Progenitor cell of endocrine pancreas (in vitro differentiated cells): ENCODE measurements around the gene PIGW. TPM values are rescaled to one million over a fixed set of nuclear protein-coding genes. Genes with fewer than 3 reads are reported as not detected.
A peak's percentile ranks its signal among the peaks of the same experiment; 100 is the strongest.

Experiments used
- DNase-seq: peaks from one replicate; pipeline ENCODE4 v3.0.0; 2021; ENCODE audit warnings: low spot score; ENCODE audit not compliant: unreplicated experiment
- H3K27ac Mint-ChIP-seq: 2 replicates; pipeline ENCODE4 v1.8.0; 2021; ENCODE audit warnings: mild to moderate bottlenecking, moderate library complexity, mixed read lengths
- H3K27me3 Mint-ChIP-seq: 2 replicates; pipeline ENCODE4 v1.8.0; 2021; ENCODE audit warnings: mixed read lengths
- H3K36me3 Mint-ChIP-seq: 2 replicates; pipeline ENCODE4 v1.8.0; 2022; ENCODE audit warnings: mixed read lengths; ENCODE audit not compliant: insufficient read depth
- H3K4me1 Mint-ChIP-seq: 2 replicates; pipeline ENCODE4 v1.8.0; 2021; ENCODE audit warnings: low read depth, mixed read lengths
- H3K4me3 Mint-ChIP-seq: 2 replicates; pipeline ENCODE4 v1.8.0; 2021; ENCODE audit warnings: low read depth, mild to moderate bottlenecking, moderate library complexity, mixed read lengths
- H3K9me3 Mint-ChIP-seq: 2 replicates; pipeline ENCODE4 v1.8.0; 2021; ENCODE audit warnings: low read depth, mixed read lengths
- total RNA-seq: library from RNA; stranded (reverse); gene quantifications from 2 replicates; pipeline ENCODE4 v1.2.1, GENCODE V29; 2021
- TF ChIP-seq, protein P1 (sequence below): fragments of 200-600 bp; sonication (generic); IDR thresholded peaks from one replicate; pipeline ENCODE4 v1.5.0; 2021; ENCODE audit warnings: antibody characterized with exemption, mild to moderate bottlenecking; ENCODE audit not compliant: unreplicated experiment

PIGW gene
- total RNA-seq, 1 donor from 2014 or later = 7.3 TPM

DNA sequence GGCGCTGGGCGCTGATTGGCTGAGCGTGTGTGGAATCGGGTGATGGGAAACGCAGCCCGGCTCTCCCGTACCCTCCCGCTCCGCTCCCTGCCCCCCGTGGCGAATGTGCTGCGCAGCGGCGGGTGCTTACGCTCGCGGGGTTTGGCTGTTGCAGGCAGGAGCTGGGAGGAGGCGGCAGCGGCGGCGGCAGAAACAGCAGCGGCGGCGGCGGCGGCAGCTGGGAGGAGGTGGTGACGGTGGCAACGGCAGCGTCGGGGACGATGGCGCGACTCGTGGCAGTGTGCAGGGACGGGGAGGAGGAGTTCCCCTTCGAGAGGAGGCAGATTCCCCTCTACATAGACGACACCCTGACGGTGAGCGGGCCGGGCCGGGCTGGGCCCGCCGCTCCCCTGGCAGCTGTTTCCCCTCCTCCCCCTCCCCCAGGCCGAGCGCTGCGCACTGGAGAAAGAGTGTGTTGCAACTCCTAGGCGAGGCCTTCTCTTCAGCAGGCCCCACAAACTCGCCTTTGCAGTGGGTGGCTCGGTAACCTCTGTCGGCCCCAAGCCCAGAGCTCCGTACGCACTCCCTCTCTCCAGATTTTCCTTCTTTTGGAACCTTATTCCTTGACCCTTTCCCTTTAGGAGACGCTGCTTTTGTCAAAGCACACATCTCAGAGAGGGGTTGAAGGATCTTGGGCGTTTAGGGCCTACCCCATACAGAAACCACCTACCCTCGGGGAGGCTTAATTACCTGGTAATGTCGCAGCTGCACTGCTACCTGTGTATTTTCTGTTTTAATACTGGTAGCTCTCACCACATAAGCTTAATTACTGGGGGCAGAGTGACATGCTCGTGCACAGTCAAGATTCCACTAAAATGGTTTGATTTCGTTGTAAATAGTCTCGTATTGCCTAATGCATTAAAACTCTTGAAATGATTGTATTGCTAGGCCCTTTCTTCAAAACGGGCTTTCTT lies 11.0 kb downstream of the PIGW start:
- H3K4me3 Mint-ChIP-seq = peak overlapping the region; percentile 91
- H3K9me3 Mint-ChIP-seq = no peaks in the 10 kb centered on the region
- peaks cover 20% of the 10 kb centered on the region for H3K4me1 Mint-ChIP-seq
- TF ChIP-seq, protein P1, sequence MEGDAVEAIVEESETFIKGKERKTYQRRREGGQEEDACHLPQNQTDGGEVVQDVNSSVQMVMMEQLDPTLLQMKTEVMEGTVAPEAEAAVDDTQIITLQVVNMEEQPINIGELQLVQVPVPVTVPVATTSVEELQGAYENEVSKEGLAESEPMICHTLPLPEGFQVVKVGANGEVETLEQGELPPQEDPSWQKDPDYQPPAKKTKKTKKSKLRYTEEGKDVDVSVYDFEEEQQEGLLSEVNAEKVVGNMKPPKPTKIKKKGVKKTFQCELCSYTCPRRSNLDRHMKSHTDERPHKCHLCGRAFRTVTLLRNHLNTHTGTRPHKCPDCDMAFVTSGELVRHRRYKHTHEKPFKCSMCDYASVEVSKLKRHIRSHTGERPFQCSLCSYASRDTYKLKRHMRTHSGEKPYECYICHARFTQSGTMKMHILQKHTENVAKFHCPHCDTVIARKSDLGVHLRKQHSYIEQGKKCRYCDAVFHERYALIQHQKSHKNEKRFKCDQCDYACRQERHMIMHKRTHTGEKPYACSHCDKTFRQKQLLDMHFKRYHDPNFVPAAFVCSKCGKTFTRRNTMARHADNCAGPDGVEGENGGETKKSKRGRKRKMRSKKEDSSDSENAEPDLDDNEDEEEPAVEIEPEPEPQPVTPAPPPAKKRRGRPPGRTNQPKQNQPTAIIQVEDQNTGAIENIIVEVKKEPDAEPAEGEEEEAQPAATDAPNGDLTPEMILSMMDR = no peak
- peak; percentile 98 for DNase-seq
- no peaks in the 10 kb centered on the region for H3K27me3 Mint-ChIP-seq
- peaks cover 2% of the 10 kb centered on the region for H3K36me3 Mint-ChIP-seq
- H3K27ac Mint-ChIP-seq = peak overlapping the region; percentile 98

DNA sequence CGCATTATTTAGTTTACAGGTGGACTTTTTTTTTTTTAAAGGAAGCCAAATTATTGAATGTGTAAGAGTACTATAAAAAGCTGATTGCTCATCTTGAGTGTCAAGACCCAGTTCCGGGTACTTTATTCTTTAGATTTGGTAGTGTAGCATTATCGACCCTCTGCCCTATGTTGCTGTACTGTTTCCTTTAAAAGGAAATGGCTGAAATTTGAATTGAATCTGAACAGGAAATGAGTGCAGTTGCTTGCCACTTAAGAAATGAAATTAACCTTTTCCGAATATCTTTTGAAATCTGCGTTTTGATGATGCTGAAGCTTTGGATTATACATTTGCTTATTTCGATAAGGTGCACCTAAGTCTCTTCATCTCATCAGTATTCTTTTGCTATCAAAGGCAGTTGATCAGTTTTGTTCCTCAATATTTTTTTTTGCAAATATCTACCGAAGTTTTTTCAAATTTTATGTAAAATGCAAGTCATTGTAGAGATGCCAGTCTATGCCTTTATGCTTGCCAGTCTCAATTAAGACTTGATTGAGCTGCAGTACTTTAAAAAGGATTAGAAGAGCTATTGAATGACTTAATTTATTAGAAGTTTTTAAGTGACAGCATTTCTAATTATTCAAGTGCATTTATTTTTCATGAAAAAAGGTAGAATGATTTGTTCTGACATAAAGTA lies 11.8 kb downstream of the PIGW start:
- H3K27ac Mint-ChIP-seq = peak overlapping the region; percentile 98
- peaks cover 2% of the 10 kb centered on the region for H3K36me3 Mint-ChIP-seq
- H3K4me1 Mint-ChIP-seq = peaks cover 21% of the 10 kb centered on the region
- H3K4me3 Mint-ChIP-seq = peak overlapping the region; percentile 91
- H3K27me3 Mint-ChIP-seq = no peaks in the 10 kb centered on the region
- no peaks in the 10 kb centered on the region for H3K9me3 Mint-ChIP-seq
- no peak for DNase-seq
- TF ChIP-seq, protein P1 = no peak

DNA sequence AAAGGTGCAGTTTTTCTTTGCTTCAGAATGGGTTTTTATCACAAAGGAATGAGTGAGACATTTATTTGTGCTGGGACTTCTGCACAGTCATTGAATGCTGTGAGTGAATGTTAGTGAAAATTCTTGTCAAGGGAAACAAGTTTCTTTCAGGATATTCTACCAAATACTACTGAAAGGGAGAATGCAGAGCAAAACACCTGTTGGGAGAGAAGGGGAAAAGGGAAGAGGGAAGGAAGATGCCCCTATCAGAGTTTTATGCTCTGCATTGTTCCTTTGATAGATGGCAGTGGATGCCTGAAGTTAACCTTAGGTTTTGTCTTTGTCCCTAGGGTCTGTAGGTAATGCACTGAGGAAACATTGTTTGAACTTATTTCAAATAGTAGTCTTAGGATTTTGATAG lies 13.0 kb downstream of the PIGW start:
- peak overlapping the region; percentile 41 for H3K4me3 Mint-ChIP-seq

DNA sequence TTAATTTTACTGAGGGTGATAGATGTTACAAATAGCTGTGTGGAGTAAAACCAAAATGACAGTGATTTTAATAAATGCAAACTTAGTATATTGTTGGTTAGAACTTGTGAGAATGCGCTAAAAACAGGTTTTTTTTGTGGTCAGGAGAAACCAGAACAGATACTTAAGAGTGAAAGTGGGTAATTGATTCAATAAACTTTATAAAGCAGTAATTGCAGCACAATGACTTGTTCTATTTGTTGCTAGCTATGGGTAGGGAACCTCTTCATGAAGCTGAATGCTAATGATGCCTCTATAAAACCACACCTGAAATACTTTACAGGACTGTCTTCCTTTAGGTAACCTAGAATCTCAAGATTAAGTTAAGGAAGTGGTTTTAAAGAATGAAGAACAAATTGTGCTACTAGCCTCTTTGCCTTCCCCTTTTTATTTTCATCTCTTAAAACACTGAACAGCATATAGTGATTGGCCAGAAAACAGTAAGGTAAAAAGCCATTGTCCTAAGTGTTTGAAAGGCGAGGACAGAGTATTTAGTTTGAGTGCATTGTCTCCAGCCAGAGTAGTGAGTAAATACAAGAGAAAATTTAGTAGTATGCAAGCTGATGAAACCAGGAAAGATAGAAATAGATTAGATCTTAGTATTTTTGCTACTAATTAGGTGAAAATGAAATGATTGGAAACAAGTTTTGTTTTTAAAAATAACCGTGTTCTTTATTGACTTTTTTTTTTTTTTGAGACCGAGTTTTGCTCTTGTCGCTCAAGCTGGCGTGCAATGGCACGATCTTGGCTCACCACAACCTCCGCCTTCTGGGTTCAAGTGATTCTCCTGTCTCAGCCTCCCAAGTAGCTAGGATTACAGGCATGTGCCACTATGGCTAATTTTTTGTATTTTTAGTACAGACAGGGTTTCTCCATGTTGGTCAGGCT lies 16.0 kb downstream of the PIGW start:
- TF ChIP-seq, protein P1 = no peak
- H3K27ac Mint-ChIP-seq = no peak overlapping the region
- H3K4me3 Mint-ChIP-seq = no peak overlapping the region
- H3K9me3 Mint-ChIP-seq = no peaks in the 10 kb centered on the region
- peaks cover 19% of the 10 kb centered on the region for H3K4me1 Mint-ChIP-seq
- no peak for DNase-seq
- peaks cover 3% of the 10 kb centered on the region for H3K36me3 Mint-ChIP-seq
- no peaks in the 10 kb centered on the region for H3K27me3 Mint-ChIP-seq

More for the DNA sequence above, 13.0 kb downstream of the PIGW start:
- H3K9me3 Mint-ChIP-seq = no peaks in the 10 kb centered on the region
- TF ChIP-seq, protein P1 = no peak
- peaks cover 21% of the 10 kb centered on the region for H3K4me1 Mint-ChIP-seq
- peak overlapping the region; percentile 87 for H3K27ac Mint-ChIP-seq
- no peak for DNase-seq
- peaks cover 2% of the 10 kb centered on the region for H3K36me3 Mint-ChIP-seq
- H3K27me3 Mint-ChIP-seq = no peaks in the 10 kb centered on the region
